Activated T-cell treated with anti-CD3 and anti-CD28 coated beads, Interleukin-2, amount 50 U/mL, for 72 hours (primary cell): Measurements from ENCODE around the gene FOXB1. TPM values are rescaled to one million over a fixed set of nuclear protein-coding genes. Genes with fewer than 3 reads are reported as not detected.
A peak's percentile ranks its signal among the peaks of the same experiment; 100 is the strongest.

ENCODE experiments used
- ATAC-seq, 2 donors: fragments of 150-1000 bp; cut with Tn5 transposase; replicated peaks in 1 of 2; 2 replicates each; pipeline ENCODE4 v1.10.0; 2021; ENCODE audit warnings: moderate library complexity in 2 of 2, mild to moderate bottlenecking in 1 of 2
- DNase-seq, 2 donors: peaks; one replicate each; pipeline ENCODE4 v3.0.0; 2021 to 2022; ENCODE audit warnings: mixed read lengths in 1 of 2
- H3K27ac Mint-ChIP-seq: one replicate; pipeline ENCODE4 v1.8.0; 2022; ENCODE audit warnings: mild to moderate bottlenecking, moderate library complexity, mixed read lengths
- H3K27me3 Mint-ChIP-seq: one replicate; pipeline ENCODE4 v1.8.0; 2022; ENCODE audit warnings: low read depth, mixed read lengths
- H3K36me3 Mint-ChIP-seq, 2 donors: one replicate each; pipeline ENCODE4 v1.8.0; 2022; ENCODE audit warnings: mixed read lengths in 2 of 2, mild to moderate bottlenecking in 1 of 2; ENCODE audit not compliant: insufficient read depth in 2 of 2
- H3K4me1 Mint-ChIP-seq: one replicate; pipeline ENCODE4 v1.8.0; 2022; ENCODE audit warnings: low read depth, mixed read lengths
- H3K4me3 Mint-ChIP-seq, 2 donors: one replicate each; pipeline ENCODE4 v1.8.0; 2022; ENCODE audit warnings: mild to moderate bottlenecking in 2 of 2, mixed read lengths in 2 of 2, moderate library complexity in 2 of 2
- H3K9me3 Mint-ChIP-seq, 2 donors: one replicate each; pipeline ENCODE4 v1.8.0; 2022; ENCODE audit warnings: mixed read lengths in 2 of 2
- total RNA-seq, 2 donors: library from RNA; stranded (reverse); gene quantifications; one replicate each; pipeline ENCODE4 v1.2.3, GENCODE V29; 2022

Gene FOXB1
- total RNA-seq, 2 donors from 2014 or later: 2.7 to 6.0 TPM

GRCh38 chr15:60012695-60013094 is 8.6 kb downstream of the FOXB1 start:
- peaks cover 0 to 3% of the 10 kb centered on the region in 2 donors for H3K9me3 Mint-ChIP-seq
- H3K4me3 Mint-ChIP-seq: no peak overlapping the region
- DNase-seq: no peak
- H3K27ac Mint-ChIP-seq: no peak overlapping the region
- H3K27me3 Mint-ChIP-seq: peaks cover 77% of the 10 kb centered on the region
- ATAC-seq: no peak
- H3K4me1 Mint-ChIP-seq: peaks cover 15% of the 10 kb centered on the region
- H3K36me3 Mint-ChIP-seq: peaks cover 0 to 3% of the 10 kb centered on the region in 2 donors

GRCh38 chr15:60017538-60018520 is 13.7 kb downstream of the FOXB1 start:
- Mint-ChIP-seq H3K27me3 (peaks cover 35% of the 10 kb centered on the region), H3K4me1 (peaks cover 41% of the 10 kb centered on the region)

GRCh38 chr15:60020736-60021135 is 16.6 kb downstream of the FOXB1 start:
- Mint-ChIP-seq H3K36me3 (peaks cover 0 to 9% of the 10 kb centered on the region in 2 donors), H3K4me1 (peaks cover 43% of the 10 kb centered on the region), H3K4me3 (no peak overlapping the region), H3K9me3 (peaks cover 3 to 4% of the 10 kb centered on the region in 2 donors), H3K27ac (no peak overlapping the region), H3K27me3 (peaks cover 12% of the 10 kb centered on the region)
- no peak for ATAC-seq
- no peak for DNase-seq

More at GRCh38 chr15:60017538-60018520, 13.7 kb downstream of the FOXB1 start:
- H3K27ac Mint-ChIP-seq: peak overlapping the region; percentile 74
- peak overlapping the region; percentile 16 to 47 for H3K4me3 Mint-ChIP-seq
- peaks cover 0 to 9% of the 10 kb centered on the region in 2 donors for H3K36me3 Mint-ChIP-seq
- DNase-seq: no peak
- ATAC-seq: peak; percentile 93 to 95
- peaks cover 3 to 4% of the 10 kb centered on the region in 2 donors for H3K9me3 Mint-ChIP-seq

- H3K27ac Mint-ChIP-seq: no peak overlapping the region
- H3K36me3 Mint-ChIP-seq: peaks cover 0 to 9% of the 10 kb centered on the region in 2 donors
- DNase-seq: no peak
- no peak for ATAC-seq
- peaks cover 43% of the 10 kb centered on the region for H3K4me1 Mint-ChIP-seq
- H3K27me3 Mint-ChIP-seq: peaks cover 8% of the 10 kb centered on the region
- no peak overlapping the region for H3K4me3 Mint-ChIP-seq
- H3K9me3 Mint-ChIP-seq: peaks cover 3 to 4% of the 10 kb centered on the region in 2 donors
Observed at GRCh38 chr15:60021589-60022378, 17.7 kb downstream of the FOXB1 start.

- H3K4me1 Mint-ChIP-seq: peaks cover 39% of the 10 kb centered on the region
- peaks cover 0 to 6% of the 10 kb centered on the region in 2 donors for H3K36me3 Mint-ChIP-seq
- ATAC-seq: no peak
- DNase-seq: no peak
- peaks cover 8% of the 10 kb centered on the region for H3K27me3 Mint-ChIP-seq
- peaks cover 0 to 4% of the 10 kb centered on the region in 2 donors for H3K9me3 Mint-ChIP-seq
- no peak overlapping the region for H3K4me3 Mint-ChIP-seq
- no peak overlapping the region for H3K27ac Mint-ChIP-seq
Observed at GRCh38 chr15:60022379-60022741, 18.2 kb downstream of the FOXB1 start.

GRCh38 chr15:60026555-60026954 is 22.4 kb downstream of the FOXB1 start:
- peaks cover under 1% of the 10 kb centered on the region for H3K27me3 Mint-ChIP-seq
- ATAC-seq: no peak
- DNase-seq: no peak
- H3K4me3 Mint-ChIP-seq: no peak overlapping the region
- H3K27ac Mint-ChIP-seq: no peak overlapping the region
- H3K4me1 Mint-ChIP-seq: peaks cover 11% of the 10 kb centered on the region
- peaks cover 0 to 1% of the 10 kb centered on the region in 2 donors for H3K36me3 Mint-ChIP-seq
- H3K9me3 Mint-ChIP-seq: no peaks in the 10 kb centered on the region

GRCh38 chr15:60035344-60035743 is 31.2 kb downstream of the FOXB1 start:
- Mint-ChIP-seq H3K27me3 (peaks cover 18% of the 10 kb centered on the region), H3K36me3 (peaks cover 0 to 1% of the 10 kb centered on the region in 2 donors), H3K4me3 (no peak overlapping the region), H3K4me1 (peaks cover 24% of the 10 kb centered on the region), H3K27ac (no peak overlapping the region), H3K9me3 (no peaks in the 10 kb centered on the region)
- ATAC-seq: no peak
- no peak for DNase-seq

GRCh38 chr15:60039316-60039715 is 35.2 kb downstream of the FOXB1 start:
- no peak overlapping the region for H3K4me3 Mint-ChIP-seq
- ATAC-seq (no peak), DNase-seq (no peak)
- H3K9me3 Mint-ChIP-seq: no peaks in the 10 kb centered on the region
- no peaks in the 10 kb centered on the region for H3K36me3 Mint-ChIP-seq
- H3K4me1 Mint-ChIP-seq: peaks cover 31% of the 10 kb centered on the region
- peaks cover 16% of the 10 kb centered on the region for H3K27me3 Mint-ChIP-seq
- H3K27ac Mint-ChIP-seq: no peak overlapping the region

GRCh38 chr15:60043744-60044435 is 39.8 kb downstream of the FOXB1 start:
- peaks cover 33% of the 10 kb centered on the region for H3K4me1 Mint-ChIP-seq
- no peaks in the 10 kb centered on the region for H3K36me3 Mint-ChIP-seq
- no peak for DNase-seq
- H3K27ac Mint-ChIP-seq: no peak overlapping the region
- H3K4me3 Mint-ChIP-seq: peak overlapping the region; percentile 66 to 69
- no peak for ATAC-seq
- H3K27me3 Mint-ChIP-seq: peaks cover 13% of the 10 kb centered on the region
- H3K9me3 Mint-ChIP-seq: no peaks in the 10 kb centered on the region

GRCh38 chr15:60044636-60045270 is 40.6 kb downstream of the FOXB1 start:
- Mint-ChIP-seq H3K4me3 (peak overlapping the region; percentile 66 to 69), H3K9me3 (peaks cover 5 to 6% of the 10 kb centered on the region in 2 donors), H3K27me3 (peaks cover 13% of the 10 kb centered on the region), H3K36me3 (peaks cover 4 to 5% of the 10 kb centered on the region in 2 donors), H3K4me1 (peaks cover 29% of the 10 kb centered on the region), H3K27ac (peak overlapping the region; percentile 43)
- peak; percentile 94 to 95 for ATAC-seq
- peak; percentile 42 to 53 for DNase-seq

GRCh38 chr15:60047701-60048100 is 43.6 kb downstream of the FOXB1 start:
- Mint-ChIP-seq H3K4me1 (peaks cover 29% of the 10 kb centered on the region), H3K36me3 (peaks cover 9 to 11% of the 10 kb centered on the region in 2 donors), H3K9me3 (peaks cover 6 to 8% of the 10 kb centered on the region in 2 donors), H3K4me3 (no peak overlapping the region), H3K27ac (no peak overlapping the region), H3K27me3 (peaks cover 3% of the 10 kb centered on the region)
- DNase-seq (no peak), ATAC-seq (no peak)

- peaks cover 9 to 11% of the 10 kb centered on the region in 2 donors for H3K36me3 Mint-ChIP-seq
- no peak for ATAC-seq
Observed at GRCh38 chr15:60049948-60050347, 45.8 kb downstream of the FOXB1 start.

More at GRCh38 chr15:60049948-60050347, 45.8 kb downstream of the FOXB1 start:
- DNase-seq: no peak
- peaks cover 6 to 8% of the 10 kb centered on the region in 2 donors for H3K9me3 Mint-ChIP-seq
- H3K4me1 Mint-ChIP-seq: peaks cover 9% of the 10 kb centered on the region
- H3K4me3 Mint-ChIP-seq: no peak overlapping the region
- no peak overlapping the region for H3K27ac Mint-ChIP-seq
- H3K27me3 Mint-ChIP-seq: peaks cover 12% of the 10 kb centered on the region
